Bronchial epithelial cell (primary cell): Measurements from ENCODE around the gene PCBP4. TPM values are rescaled to one million over a fixed set of nuclear protein-coding genes. Genes with fewer than 3 reads are reported as not detected.

Experiments used
- DNase-seq: peaks from one replicate; pipeline ENCODE4 v3.0.0-alpha.2; 2010; ENCODE audit warnings: low read depth
- FAIRE-seq: peaks from 2 replicates; lab custom pipeline; 2011; peaks lifted over from hg19 to GRCh38; lab: Jason Lieb, UNC
- H3K27me3 ChIP-seq: 2 replicates; pipeline ENCODE4 v1.5.1; 2011; ENCODE audit warnings: low read length; ENCODE audit not compliant: control insufficient read depth, insufficient read depth
- H3K36me3 ChIP-seq: 2 replicates; pipeline ENCODE4 v1.5.1; 2011; ENCODE audit warnings: low read length; ENCODE audit not compliant: control insufficient read depth, insufficient read depth
- H3K4me3 ChIP-seq: 2 replicates; pipeline ENCODE4 v1.5.1; 2011; ENCODE audit warnings: mild to moderate bottlenecking, low read depth, low read length, control low read depth
- total RNA-seq: library from RNA; depleted of rRNA; stranded (reverse); fragments of >200 nt; gene quantifications from 2 replicates; pipeline ENCODE4 v1.2.1, GENCODE V29; 2014
- TF ChIP-seq, protein P1 (sequence below): IDR thresholded peaks from 2 replicates; pipeline ENCODE4 v1.5.1; 2011; ENCODE audit warnings: mild to moderate bottlenecking, moderate library complexity, low read length, control low read depth, inconsistent platforms; ENCODE audit not compliant: insufficient read depth, severe bottlenecking

PCBP4 gene
- 15.3 and 25.0 TPM in 2 replicates for total RNA-seq

DNA sequence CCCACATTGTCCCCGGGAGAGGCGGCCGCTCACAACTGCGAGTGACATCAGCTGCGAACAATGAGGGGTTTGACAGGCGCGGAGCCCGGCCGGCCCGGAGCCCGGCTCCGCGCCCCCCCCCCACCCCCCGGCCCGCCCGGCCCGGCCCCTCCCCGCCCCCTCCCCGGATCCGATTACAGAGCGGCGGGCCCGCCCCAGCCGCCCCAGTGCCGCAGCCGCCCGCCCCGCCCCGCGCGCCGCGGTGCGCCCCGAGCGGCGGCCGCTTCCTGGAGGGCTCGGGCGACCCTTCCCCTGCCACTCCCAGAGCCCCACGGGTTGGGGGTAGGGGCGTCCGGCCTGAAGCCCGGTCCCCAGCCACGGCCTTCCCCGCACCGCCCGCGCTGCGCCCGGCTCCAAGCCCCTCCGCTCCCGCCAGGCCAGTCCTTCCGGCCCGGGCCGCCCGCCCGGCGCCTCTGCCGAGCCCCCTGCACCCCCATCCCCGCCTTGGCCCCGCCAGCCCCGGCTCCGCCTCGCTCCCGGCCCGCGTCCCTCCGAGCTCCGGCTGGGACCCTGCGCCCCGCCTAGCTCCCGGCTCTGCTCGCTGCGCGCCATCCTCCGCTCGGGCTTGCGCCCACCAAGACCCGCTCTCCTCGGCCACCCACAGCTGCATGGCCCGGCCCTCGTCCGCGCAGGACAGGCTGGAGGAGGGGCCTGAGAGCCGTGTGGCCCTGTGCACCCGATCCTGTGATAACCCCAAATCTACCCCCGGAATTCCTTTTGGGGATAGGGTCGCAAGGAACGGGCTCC, at the start of gene PCBP4:
Gene PCBP4, minus strand, starts transcription at position 71 of the 786 bp plus-strand sequence. CDS start 6,214 bp downstream, outside the sequence.
- TF ChIP-seq, protein P1, sequence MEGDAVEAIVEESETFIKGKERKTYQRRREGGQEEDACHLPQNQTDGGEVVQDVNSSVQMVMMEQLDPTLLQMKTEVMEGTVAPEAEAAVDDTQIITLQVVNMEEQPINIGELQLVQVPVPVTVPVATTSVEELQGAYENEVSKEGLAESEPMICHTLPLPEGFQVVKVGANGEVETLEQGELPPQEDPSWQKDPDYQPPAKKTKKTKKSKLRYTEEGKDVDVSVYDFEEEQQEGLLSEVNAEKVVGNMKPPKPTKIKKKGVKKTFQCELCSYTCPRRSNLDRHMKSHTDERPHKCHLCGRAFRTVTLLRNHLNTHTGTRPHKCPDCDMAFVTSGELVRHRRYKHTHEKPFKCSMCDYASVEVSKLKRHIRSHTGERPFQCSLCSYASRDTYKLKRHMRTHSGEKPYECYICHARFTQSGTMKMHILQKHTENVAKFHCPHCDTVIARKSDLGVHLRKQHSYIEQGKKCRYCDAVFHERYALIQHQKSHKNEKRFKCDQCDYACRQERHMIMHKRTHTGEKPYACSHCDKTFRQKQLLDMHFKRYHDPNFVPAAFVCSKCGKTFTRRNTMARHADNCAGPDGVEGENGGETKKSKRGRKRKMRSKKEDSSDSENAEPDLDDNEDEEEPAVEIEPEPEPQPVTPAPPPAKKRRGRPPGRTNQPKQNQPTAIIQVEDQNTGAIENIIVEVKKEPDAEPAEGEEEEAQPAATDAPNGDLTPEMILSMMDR, result no peak
- DNase-seq (no peak), FAIRE-seq (no peak)
- Histone ChIP-seq H3K4me3 (peak within 1 kb of the TSS; percentile 52), H3K27me3 (no peaks in the 10 kb centered on the region), H3K36me3 (peaks cover 2% of the 10 kb centered on the region)

DNA sequence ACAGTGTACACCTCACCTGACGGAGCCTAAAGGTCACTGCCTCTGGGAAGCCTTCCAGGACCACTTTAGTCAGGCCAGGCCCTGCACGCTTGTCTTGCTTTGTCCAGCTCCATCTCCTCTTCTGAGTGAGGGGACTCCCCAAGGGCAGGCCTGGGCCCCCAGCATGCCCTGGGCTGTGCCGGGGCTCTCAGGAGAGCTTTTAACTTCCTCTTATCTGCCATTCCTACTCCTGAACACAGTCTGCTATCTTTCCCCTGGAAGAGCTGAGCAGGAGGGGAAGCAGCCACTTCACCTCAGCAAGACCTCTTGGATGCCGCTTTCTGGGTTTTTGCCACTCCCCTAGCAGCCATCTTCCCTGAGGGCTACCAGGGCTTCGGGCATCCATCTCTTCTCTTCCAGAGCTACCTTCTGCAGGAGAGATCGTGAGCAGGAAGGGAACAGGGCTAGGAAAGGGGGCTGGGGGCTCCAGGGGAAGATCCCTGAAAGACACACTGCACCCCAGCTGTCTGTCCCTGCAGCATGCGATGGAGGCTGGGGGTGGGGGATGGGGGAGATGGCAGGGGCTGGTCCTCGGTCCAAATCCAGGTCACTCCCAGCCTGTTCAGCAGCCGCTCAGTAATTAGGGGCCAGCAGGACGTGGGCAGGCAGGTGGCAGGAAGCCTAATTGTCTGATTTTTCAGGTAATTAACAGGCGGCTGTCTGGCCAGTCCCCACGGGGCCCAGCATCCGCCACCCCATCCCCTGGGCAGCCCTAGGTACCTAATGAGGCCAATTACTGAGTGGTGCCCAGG, 48.4 kb upstream of the PCBP4 start:
- Histone ChIP-seq H3K36me3 (no peaks in the 10 kb centered on the region), H3K4me3 (no peak overlapping the region), H3K27me3 (no peaks in the 10 kb centered on the region)
- FAIRE-seq (no peak), DNase-seq (no peak)
- TF ChIP-seq, protein P1, result no peak

DNA sequence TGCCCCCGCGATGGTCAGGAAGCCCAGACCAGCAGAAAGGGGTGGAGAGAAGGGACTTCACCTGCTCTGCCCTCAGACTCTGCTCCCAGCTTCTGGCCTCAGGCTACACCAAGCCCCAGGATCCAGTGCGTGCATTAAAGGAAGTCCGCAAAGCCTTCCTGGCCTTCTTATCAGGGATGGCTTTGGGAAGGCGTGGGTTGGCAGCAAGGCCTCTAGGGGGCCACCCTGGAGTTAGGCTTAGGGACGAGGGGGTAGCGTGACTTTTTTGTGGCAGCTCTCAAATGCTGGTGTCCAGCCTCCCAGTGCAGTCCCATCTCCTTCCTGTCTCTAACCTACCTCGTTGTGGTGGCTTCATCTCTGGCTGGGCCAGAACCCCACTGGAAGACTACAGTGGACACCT, 47.4 kb upstream of the PCBP4 start:
- Histone ChIP-seq H3K27me3 (no peaks in the 10 kb centered on the region), H3K36me3 (no peaks in the 10 kb centered on the region), H3K4me3 (no peak overlapping the region)
- FAIRE-seq, result peak; percentile 32
- TF ChIP-seq, protein P1, result peak; percentile 25
- DNase-seq, result no peak

DNA sequence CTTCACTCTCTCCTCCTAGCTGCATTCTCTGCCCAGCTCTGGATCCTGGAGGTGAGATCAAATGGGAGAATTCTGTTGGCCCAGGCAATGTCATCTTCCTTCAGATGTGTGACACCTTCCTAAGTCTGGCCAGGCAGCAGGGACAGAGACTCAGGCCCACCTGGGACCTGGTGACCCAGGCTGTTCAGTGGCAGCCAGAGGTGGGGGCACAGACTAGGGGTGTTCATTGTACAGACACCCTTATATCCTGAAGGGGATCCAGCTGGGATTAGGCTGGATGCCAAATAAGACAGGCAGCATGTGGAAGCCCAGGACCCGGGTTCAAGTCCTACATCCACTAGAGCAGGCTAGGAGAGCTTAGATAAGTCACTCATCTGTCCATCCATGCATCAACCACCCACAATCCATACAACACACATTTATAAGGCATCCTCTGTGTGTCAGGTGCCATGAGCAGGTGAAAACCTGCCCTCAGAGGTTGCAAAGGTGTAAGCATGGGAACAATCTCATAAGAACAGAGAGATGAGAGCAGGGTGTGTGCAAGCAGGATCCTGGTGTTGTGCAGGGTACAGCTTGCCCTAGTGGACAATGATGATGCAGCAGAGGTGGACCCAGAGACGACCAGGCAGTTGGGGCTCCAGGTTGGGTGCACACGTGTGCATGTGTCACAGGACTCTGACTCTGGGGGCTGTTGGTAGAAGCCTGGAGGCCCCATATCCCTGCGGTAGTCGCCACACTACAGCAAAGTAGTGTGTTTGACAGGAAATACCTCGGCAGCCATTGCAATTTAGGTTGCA, 46.7 kb upstream of the PCBP4 start:
- no peak overlapping the region for H3K4me3 ChIP-seq
- H3K36me3 ChIP-seq, result no peaks in the 10 kb centered on the region
- TF ChIP-seq, protein P1, result peak; percentile 25
- DNase-seq, result no peak
- H3K27me3 ChIP-seq, result no peaks in the 10 kb centered on the region
- FAIRE-seq, result no peak

DNA sequence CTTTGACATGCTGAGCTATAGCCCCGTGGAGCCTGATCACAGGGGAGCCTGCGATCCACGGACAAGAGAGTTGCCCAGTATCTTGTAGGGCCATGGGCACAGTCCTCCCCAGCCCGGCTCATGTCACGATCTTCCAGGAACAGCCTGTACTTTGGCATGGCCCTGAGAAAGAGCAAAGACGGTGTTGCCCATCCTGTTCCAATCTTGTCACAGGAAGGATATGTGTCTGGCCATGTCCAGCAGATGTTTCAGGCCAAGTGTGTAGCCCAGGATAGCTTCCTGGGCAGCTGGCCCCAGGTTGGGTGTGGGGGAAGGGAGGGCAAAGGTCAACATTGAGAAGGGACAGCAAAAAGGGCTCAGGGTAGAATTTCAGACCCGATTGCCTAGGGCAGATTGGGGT, 45.4 kb upstream of the PCBP4 start:
- DNase-seq, result no peak
- Histone ChIP-seq H3K36me3 (no peaks in the 10 kb centered on the region), H3K4me3 (no peak overlapping the region), H3K27me3 (no peaks in the 10 kb centered on the region)
- no peak for FAIRE-seq
- TF ChIP-seq, protein P1, result no peak
